ENCODE measurements around the gene MYCBPAP. TPM values are rescaled to one million over a fixed set of nuclear protein-coding genes. Genes with fewer than 3 reads are reported as not detected.

Gene MYCBPAP, protein sequence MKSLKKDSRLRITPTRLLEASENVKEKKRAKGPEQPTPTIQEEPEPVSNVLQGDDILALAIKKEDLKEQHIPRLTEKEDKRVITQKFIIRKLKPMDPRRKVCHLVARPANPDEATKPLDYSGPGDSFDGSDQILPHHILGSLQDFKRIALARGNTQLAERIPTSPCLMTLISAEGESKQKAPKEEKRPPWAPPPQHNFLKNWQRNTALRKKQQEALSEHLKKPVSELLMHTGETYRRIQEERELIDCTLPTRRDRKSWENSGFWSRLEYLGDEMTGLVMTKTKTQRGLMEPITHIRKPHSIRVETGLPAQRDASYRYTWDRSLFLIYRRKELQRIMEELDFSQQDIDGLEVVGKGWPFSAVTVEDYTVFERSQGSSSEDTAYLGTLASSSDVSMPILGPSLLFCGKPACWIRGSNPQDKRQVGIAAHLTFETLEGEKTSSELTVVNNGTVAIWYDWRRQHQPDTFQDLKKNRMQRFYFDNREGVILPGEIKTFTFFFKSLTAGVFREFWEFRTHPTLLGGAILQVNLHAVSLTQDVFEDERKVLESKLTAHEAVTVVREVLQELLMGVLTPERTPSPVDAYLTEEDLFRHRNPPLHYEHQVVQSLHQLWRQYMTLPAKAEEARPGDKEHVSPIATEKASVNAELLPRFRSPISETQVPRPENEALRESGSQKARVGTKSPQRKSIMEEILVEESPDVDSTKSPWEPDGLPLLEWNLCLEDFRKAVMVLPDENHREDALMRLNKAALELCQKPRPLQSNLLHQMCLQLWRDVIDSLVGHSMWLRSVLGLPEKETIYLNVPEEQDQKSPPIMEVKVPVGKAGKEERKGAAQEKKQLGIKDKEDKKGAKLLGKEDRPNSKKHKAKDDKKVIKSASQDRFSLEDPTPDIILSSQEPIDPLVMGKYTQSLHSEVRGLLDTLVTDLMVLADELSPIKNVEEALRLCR
- total RNA-seq (2022; extraction: Qiagen RNA extraction): 0.45 to 0.63 TPM (median 0.60 TPM) in 5 replicates

GRCh38 chr17:50507871-50508572 is at the start of gene MYCBPAP:
TSS of gene MYCBPAP (plus strand) at chr17:50508439. CDS start at chr17:50508675, 236 bp downstream.

DNA sequence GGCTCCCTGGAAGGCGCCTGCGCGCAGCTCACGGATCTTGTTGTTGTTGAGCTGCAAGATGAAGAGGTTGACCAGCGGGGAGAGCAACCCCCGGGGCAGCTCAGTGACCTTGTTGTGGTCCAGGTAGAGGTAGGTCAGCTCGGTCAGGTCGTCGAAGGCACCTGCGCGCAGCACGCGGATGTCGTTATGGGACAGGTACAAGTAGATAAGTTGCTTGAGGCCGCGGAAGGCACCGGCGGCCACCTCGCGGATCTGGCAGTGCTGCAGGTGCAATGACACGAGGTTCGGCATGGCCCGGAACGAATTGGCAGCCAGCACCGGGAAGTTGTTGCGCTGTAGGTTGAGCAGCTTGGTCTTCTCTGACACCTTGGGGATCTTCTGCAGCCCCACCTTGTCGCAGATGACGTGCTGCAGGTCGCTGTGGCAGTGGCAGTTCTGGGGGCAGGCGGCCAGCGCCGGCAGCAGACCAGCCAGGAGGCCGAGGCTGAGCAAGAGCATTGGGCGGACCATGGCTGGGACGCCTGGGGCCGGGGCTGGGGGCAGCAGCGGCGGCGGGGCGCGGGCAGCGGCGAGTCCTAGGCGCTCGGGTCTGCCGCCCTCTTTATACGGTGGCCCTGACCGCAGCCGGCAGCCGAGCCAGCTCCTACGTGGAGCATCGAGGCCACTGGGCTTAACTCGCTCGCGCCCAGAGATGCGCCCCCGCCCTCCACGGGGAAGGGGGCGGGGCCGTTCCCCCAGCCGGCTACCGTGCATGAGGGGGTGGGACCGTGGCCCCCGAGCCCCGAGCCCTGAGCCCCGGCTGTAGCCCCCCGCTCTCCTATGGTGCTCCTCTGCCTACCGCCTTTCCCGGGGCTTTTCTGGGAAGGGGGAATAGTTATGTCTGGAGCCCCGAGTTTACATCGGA is 39.7 kb upstream of the MYCBPAP start, which contains the start of gene CHAD:
Gene CHAD (minus strand): TSS at position 577 of the 904 bp plus-strand sequence. CDS start 67 bp downstream, at position 510.

GRCh38 chr17:50478391-50479381 is 29.6 kb upstream of the MYCBPAP start, which contains the start of gene RSAD1:
TSS of gene RSAD1 (plus strand) at chr17:50478860. CDS start at chr17:50478885, 25 bp downstream.

GRCh38 chr17:50532452-50533024 is 24.3 kb downstream of the MYCBPAP start, which contains the start of gene EPN3:
TSS of gene EPN3 (plus strand) at chr17:50532735. CDS start at chr17:50536557, 3,822 bp downstream.

DNA sequence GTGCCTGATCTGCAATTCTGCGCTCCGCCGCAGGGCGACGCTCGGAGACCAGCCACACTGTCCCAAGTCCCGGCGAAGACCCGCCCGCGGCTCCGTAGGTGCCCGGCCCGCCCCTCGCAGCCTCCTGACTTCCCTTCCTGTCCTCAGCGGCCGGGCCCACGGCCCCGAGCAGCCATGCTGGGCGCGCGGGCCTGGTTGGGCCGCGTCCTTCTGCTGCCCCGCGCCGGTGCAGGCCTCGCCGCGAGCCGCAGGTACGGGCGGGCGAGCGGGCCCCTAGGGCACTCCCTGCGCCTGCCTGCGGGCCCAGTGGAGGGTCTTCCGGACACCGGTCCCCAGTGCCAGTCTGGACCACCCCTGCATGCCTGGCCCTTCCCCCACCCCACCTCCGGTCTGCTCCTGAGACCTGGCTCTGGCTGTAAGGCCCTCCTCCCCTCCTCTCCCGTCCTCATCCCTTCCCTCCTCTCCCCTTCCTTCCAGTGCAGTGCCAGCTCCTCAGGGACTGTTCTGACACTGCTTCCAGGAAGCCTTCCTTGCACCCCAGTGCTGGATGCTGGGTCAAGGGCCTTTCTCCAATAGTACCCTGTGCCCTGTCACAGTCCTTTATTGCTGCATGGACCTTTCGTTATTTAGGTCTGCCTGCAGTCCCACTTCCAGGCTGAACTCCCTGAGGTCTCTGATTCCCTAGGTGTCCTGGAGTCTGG is 38.9 kb downstream of the MYCBPAP start, which contains the start of gene SPATA20:
Gene SPATA20 (plus strand): TSS at position 140 of the 701 bp plus-strand sequence. CDS start 35 bp downstream, at position 175.

GRCh38 chr17:50560185-50560824 is 52.1 kb downstream of the MYCBPAP start, which contains the start of gene CACNA1G:
TSS of gene CACNA1G (plus strand) at chr17:50560715. CDS start at chr17:50561460, 745 bp downstream.

Other genes starting within 250 kb of the MYCBPAP start
- gene TMEM92, start 234.0 kb upstream of the MYCBPAP start, total RNA-seq (2022; extraction: Qiagen RNA extraction): 14.9 to 23.2 TPM (median 16.1 TPM) in 5 replicates
- 17.9 to 22.2 TPM (median 21.9 TPM) in 5 replicates for gene XYLT2, start 162.3 kb upstream of the MYCBPAP start, total RNA-seq (2022; extraction: Qiagen RNA extraction)
- 135 to 165 TPM (median 141 TPM) in 5 replicates for gene MRPL27, start 135.3 kb upstream of the MYCBPAP start, total RNA-seq (2022; extraction: Qiagen RNA extraction)
- gene EME1, start 135.2 kb upstream of the MYCBPAP start, total RNA-seq (2022; extraction: Qiagen RNA extraction): 15.6 to 16.3 TPM (median 16.0 TPM) in 5 replicates
- gene LRRC59, start 110.9 kb upstream of the MYCBPAP start, total RNA-seq (2022; extraction: Qiagen RNA extraction): 230 to 265 TPM (median 238 TPM) in 5 replicates
- gene ACSF2, start 82.2 kb upstream of the MYCBPAP start, total RNA-seq (2022; extraction: Qiagen RNA extraction): 10.9 to 16.3 TPM (median 12.8 TPM) in 5 replicates
- gene CHAD, start 39.6 kb upstream of the MYCBPAP start, total RNA-seq (2022; extraction: Qiagen RNA extraction): not detected in 5 replicates
- gene RSAD1, start 29.6 kb upstream of the MYCBPAP start, total RNA-seq (2022; extraction: Qiagen RNA extraction): 29.5 to 34.2 TPM (median 31.0 TPM) in 5 replicates
- 0.14 to 0.33 TPM (median 0.22 TPM) in 5 replicates for gene EPN3, start 24.3 kb downstream of the MYCBPAP start, total RNA-seq (2022; extraction: Qiagen RNA extraction)
- 72.8 to 84.0 TPM (median 79.6 TPM) in 5 replicates for gene SPATA20, start 38.7 kb downstream of the MYCBPAP start, total RNA-seq (2022; extraction: Qiagen RNA extraction)
- 3.4 to 4.1 TPM (median 3.8 TPM) in 5 replicates for gene CACNA1G, start 52.3 kb downstream of the MYCBPAP start, total RNA-seq (2022; extraction: Qiagen RNA extraction)
- gene ABCC3, start 126.4 kb downstream of the MYCBPAP start, total RNA-seq (2022; extraction: Qiagen RNA extraction): 112 to 143 TPM (median 131 TPM) in 5 replicates
- 45.7 to 54.7 TPM (median 48.8 TPM) in 5 replicates for gene ANKRD40, start 199.5 kb downstream of the MYCBPAP start, total RNA-seq (2022; extraction: Qiagen RNA extraction)
- 64.3 to 104 TPM (median 89.3 TPM) in 5 replicates for gene LUC7L3, start 211.2 kb downstream of the MYCBPAP start, total RNA-seq (2022; extraction: Qiagen RNA extraction)